ENCODE measurements around the gene KRTAP9-9. TPM values are rescaled to one million over a fixed set of nuclear protein-coding genes. Genes with fewer than 3 reads are reported as not detected.
A peak's percentile ranks its signal among the peaks of the same experiment; 100 is the strongest.
"Not testable (repeated sequence)": the region's sequence is repeated elsewhere in the genome, so short reads cannot be mapped to it uniquely, and the experiment has no call there.

Gene KRTAP9-9
- total and polyA plus RNA-seq, 2 donors (not counting 1 experiment from before 2014, with no cell fraction given) = not detected

GRCh38 chr17:41265078-41265477, 9.9 kb downstream of the KRTAP9-9 start, which contains the start of gene KRTAP9-6:
Gene KRTAP9-6 (plus strand): TSS chr17:41265378. CDS start chr17:41265378, 0 bp downstream.
- Mint-ChIP-seq H3K27me3 (peaks cover 53% of the 10 kb centered on the region), H3K27ac (no peak within 1 kb of the TSS), H3K9me3 (ENCODE audit: insufficient read depth) (no peaks in the 10 kb centered on the region), H3K4me3 (no peak within 1 kb of the TSS), H3K4me1 (no peaks in the 10 kb centered on the region)
- Histone ChIP-seq H3K27ac (ENCODE audit: low read length in 2 of 2) (no peak within 1 kb of the TSS), H3K4me2 (replicated peaks; ENCODE audit: low read depth, low read length, poor library complexity, severe bottlenecking) (no peak within 1 kb of the TSS), H3K4me1 (ENCODE audit: control insufficient read depth in 2 of 2, insufficient read depth in 2 of 2, low read length in 2 of 2) (no peaks in the 10 kb centered on the region), H2AFZ (ENCODE audit: insufficient read depth, low read depth, low read length, poor library complexity, severe bottlenecking) (no peak within 1 kb of the TSS), H3K27me3 (replicated peaks in 1 of 4; ENCODE audit: control extremely low read depth in 1 of 4, control insufficient read depth in 3 of 4, insufficient read depth in 4 of 4, low read length in 3 of 4) (no peaks in the 10 kb centered on the region), H4K20me1 (ENCODE audit: control insufficient read depth, insufficient read depth, low read length, poor library complexity, severe bottlenecking) (no peaks in the 10 kb centered on the region), H3K9me3 (ENCODE audit: control extremely low read depth in 1 of 3, control insufficient read depth in 2 of 3, insufficient read depth in 1 of 3, low read length in 2 of 3) (no peaks in the 10 kb centered on the region), H3K9ac (ENCODE audit: low read length) (no peak within 1 kb of the TSS), H3K4me3 (ENCODE audit: control extremely low read depth in 1 of 5, extremely low read depth in 1 of 5, insufficient read depth in 1 of 5, low read depth in 2 of 5, low read length in 4 of 5) (no peak within 1 kb of the TSS), H3K79me2 (ENCODE audit: control insufficient read depth, insufficient read depth, low read length) (no peaks in the 10 kb centered on the region), H3K36me3 (replicated peaks in 1 of 2; ENCODE audit: control extremely low read depth in 1 of 2, control insufficient read depth in 1 of 2, extremely low read depth in 1 of 2, insufficient read depth in 2 of 2, low read length in 1 of 2) (no peaks in the 10 kb centered on the region)
- intact Hi-C loops (cut with micrococcal nuclease) = no loop called here
- POLR2A ChIA-PET = no interaction called here
- ATAC-seq (ENCODE audit: low read depth) = no peak
- CTCF ChIA-PET = no interaction called here
- 50% methylated on average over 1 of the region's 2 CpGs for WGBS (ENCODE audit: insufficient coverage)
- peak; percentile 1 for DNase-seq
- TF ChIP-seq EZH2 (IDR thresholded peaks at IDR 0.05; ENCODE audit: borderline replicate concordance, insufficient read depth, low read depth, low read length, poor library complexity, severe bottlenecking) = no peak
- TF ChIP-seq CTCF (IDR thresholded peaks at IDR 0.05) = no peak

DNA sequence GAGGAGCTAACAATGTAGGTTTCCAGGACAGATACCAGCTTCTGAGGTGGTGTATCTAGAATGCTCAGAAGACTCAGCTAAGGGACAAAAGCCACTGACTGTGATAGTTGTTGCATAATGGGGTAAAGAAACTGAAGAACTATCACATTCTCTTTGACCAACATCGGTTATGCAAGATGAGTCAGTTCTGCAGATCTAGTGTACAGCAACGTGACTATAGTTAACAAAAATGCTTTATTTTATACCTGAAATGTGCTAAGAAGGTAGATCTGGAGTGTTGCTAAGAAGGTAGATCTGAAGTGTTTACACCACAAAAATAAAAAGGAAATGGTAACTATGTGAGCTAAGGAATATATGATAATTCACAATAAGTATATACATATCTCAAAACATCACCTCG, 12.5 kb downstream of the KRTAP9-9 start:
- H3K27me3 Mint-ChIP-seq = peaks cover 38% of the 10 kb centered on the region
- no peak overlapping the region for H3K4me3 Mint-ChIP-seq
- H3K4me2 ChIP-seq (replicated peaks; ENCODE audit: low read depth, low read length, poor library complexity, severe bottlenecking) = no peak overlapping the region
- no peak for DNase-seq
- no peaks in the 10 kb centered on the region for H3K36me3 ChIP-seq (replicated peaks in 1 of 2; ENCODE audit: control extremely low read depth in 1 of 2, control insufficient read depth in 1 of 2, extremely low read depth in 1 of 2, insufficient read depth in 2 of 2, low read length in 1 of 2)
- no peak for ATAC-seq (ENCODE audit: low read depth)
- ChIA-PET POLR2A (no interaction called here), CTCF (no interaction called here)
- H3K4me3 ChIP-seq (ENCODE audit: control extremely low read depth in 1 of 5, extremely low read depth in 1 of 5, insufficient read depth in 1 of 5, low read depth in 2 of 5, low read length in 4 of 5) = no peak overlapping the region
- no peaks in the 10 kb centered on the region for H4K20me1 ChIP-seq (ENCODE audit: control insufficient read depth, insufficient read depth, low read length, poor library complexity, severe bottlenecking)
- no peak overlapping the region for H2AFZ ChIP-seq (ENCODE audit: insufficient read depth, low read depth, low read length, poor library complexity, severe bottlenecking)
- H3K27me3 ChIP-seq (replicated peaks in 1 of 4; ENCODE audit: control extremely low read depth in 1 of 4, control insufficient read depth in 3 of 4, insufficient read depth in 4 of 4, low read length in 3 of 4) = no peaks in the 10 kb centered on the region
- no peaks in the 10 kb centered on the region for H3K4me1 ChIP-seq (ENCODE audit: control insufficient read depth in 2 of 2, insufficient read depth in 2 of 2, low read length in 2 of 2)
- no peaks in the 10 kb centered on the region for H3K9me3 Mint-ChIP-seq (ENCODE audit: insufficient read depth)
- H3K9me3 ChIP-seq (ENCODE audit: control extremely low read depth in 1 of 3, control insufficient read depth in 2 of 3, insufficient read depth in 1 of 3, low read length in 2 of 3) = no peaks in the 10 kb centered on the region
- no peak overlapping the region for H3K27ac ChIP-seq (ENCODE audit: low read length in 2 of 2)
- WGBS (ENCODE audit: insufficient coverage) = no CpG with 5 or more reads among the region's 3 CpGs
- TF ChIP-seq CTCF (IDR thresholded peaks at IDR 0.05) (no peak), EZH2 (IDR thresholded peaks at IDR 0.05; ENCODE audit: borderline replicate concordance, insufficient read depth, low read depth, low read length, poor library complexity, severe bottlenecking) (no peak)
- no peaks in the 10 kb centered on the region for H3K4me1 Mint-ChIP-seq
- no peaks in the 10 kb centered on the region for H3K79me2 ChIP-seq (ENCODE audit: control insufficient read depth, insufficient read depth, low read length)
- H3K9ac ChIP-seq (ENCODE audit: low read length) = no peak overlapping the region
- intact Hi-C loops (cut with micrococcal nuclease) = no loop called here
- no peak overlapping the region for H3K27ac Mint-ChIP-seq

DNA sequence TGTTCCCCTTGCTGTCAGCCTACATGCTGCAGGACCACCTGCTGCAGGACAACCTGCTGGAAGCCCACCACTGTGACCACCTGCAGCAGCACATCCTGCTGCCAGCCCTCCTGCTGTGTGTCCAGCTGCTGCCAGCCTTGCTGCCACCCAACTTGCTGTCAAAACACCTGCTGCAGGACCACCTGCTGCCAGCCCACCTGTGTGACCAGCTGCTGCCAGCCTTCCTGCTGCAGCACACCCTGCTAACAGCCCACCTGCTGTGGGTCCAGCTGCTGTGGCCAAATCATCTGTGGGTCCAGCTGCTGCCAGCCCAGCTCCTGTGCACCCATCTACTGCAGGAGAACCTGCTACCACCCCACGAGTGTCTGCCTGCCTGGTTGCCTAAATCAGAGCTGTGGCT, 16.1 kb downstream of the KRTAP9-9 start:
- intact Hi-C loops (cut with micrococcal nuclease); CTCF ChIA-PET; H3K9me3 ChIP-seq (ENCODE audit: control extremely low read depth in 1 of 3, control insufficient read depth in 2 of 3, insufficient read depth in 1 of 3, low read length in 2 of 3); H3K4me1 ChIP-seq (ENCODE audit: control insufficient read depth in 2 of 2, insufficient read depth in 2 of 2, low read length in 2 of 2); H3K4me2 ChIP-seq (replicated peaks; ENCODE audit: low read depth, low read length, poor library complexity, severe bottlenecking); ATAC-seq (ENCODE audit: low read depth); H3K4me1 Mint-ChIP-seq; H3K4me3 ChIP-seq (ENCODE audit: control extremely low read depth in 1 of 5, extremely low read depth in 1 of 5, insufficient read depth in 1 of 5, low read depth in 2 of 5, low read length in 4 of 5); H3K27ac Mint-ChIP-seq; H3K36me3 ChIP-seq (replicated peaks in 1 of 2; ENCODE audit: control extremely low read depth in 1 of 2, control insufficient read depth in 1 of 2, extremely low read depth in 1 of 2, insufficient read depth in 2 of 2, low read length in 1 of 2); H3K79me2 ChIP-seq (ENCODE audit: control insufficient read depth, insufficient read depth, low read length); H3K27ac ChIP-seq (ENCODE audit: low read length in 2 of 2); H2AFZ ChIP-seq (ENCODE audit: insufficient read depth, low read depth, low read length, poor library complexity, severe bottlenecking); H4K20me1 ChIP-seq (ENCODE audit: control insufficient read depth, insufficient read depth, low read length, poor library complexity, severe bottlenecking); H3K9me3 Mint-ChIP-seq (ENCODE audit: insufficient read depth); DNase-seq; POLR2A ChIA-PET; H3K4me3 Mint-ChIP-seq; H3K27me3 ChIP-seq (replicated peaks in 1 of 4; ENCODE audit: control extremely low read depth in 1 of 4, control insufficient read depth in 3 of 4, insufficient read depth in 4 of 4, low read length in 3 of 4); H3K9ac ChIP-seq (ENCODE audit: low read length): not testable (repeated sequence)
- WGBS (ENCODE audit: insufficient coverage) = 80% methylated on average over 1 of the region's 1 CpG
- H3K27me3 Mint-ChIP-seq = peaks cover 26% of the 10 kb centered on the region

Data from B cell (primary cell).